HepG2 (cell line): ENCODE measurements around the gene AK3. TPM values are rescaled to one million over a fixed set of nuclear protein-coding genes. Genes with fewer than 3 reads are reported as not detected.

Experiments
- HMG20B ChIP-seq: conservative IDR thresholded peaks from 2 replicates; pipeline ENCODE4 v1.6.1; 2016; ENCODE audit warnings: missing genetic modification reagents, missing compliant biosample characterization
- KLF15 ChIP-seq: sonication (generic); formaldehyde crosslinking; IDR thresholded peaks from 2 replicates; pipeline ENCODE4 v1.8.1; 2023; ENCODE audit warnings: borderline replicate concordance, mild to moderate bottlenecking, inconsistent platforms, missing genetic modification reagents, mixed read lengths
- KMT2A ChIP-seq: sonication (generic); formaldehyde crosslinking; IDR thresholded peaks from 2 replicates; pipeline ENCODE4 v1.4.0; 2020; ENCODE audit warnings: missing genetic modification reagents
- KMT2B ChIP-seq: IDR thresholded peaks from 2 replicates; pipeline ENCODE4 v1.6.1; 2016; ENCODE audit warnings: missing genetic modification reagents, missing compliant biosample characterization
- MIER2 ChIP-seq: IDR thresholded peaks from 2 replicates; pipeline ENCODE4 v1.6.1; 2016; ENCODE audit warnings: missing biosample characterization, missing genetic modification reagents
- MIER3 ChIP-seq: IDR thresholded peaks from 2 replicates; pipeline ENCODE4 v1.6.1; 2016; ENCODE audit warnings: missing compliant biosample characterization, borderline replicate concordance
- RNF219 ChIP-seq: sonication (generic); formaldehyde crosslinking; IDR thresholded peaks from 2 replicates; pipeline ENCODE4 v1.5.0; 2020; ENCODE audit warnings: mild to moderate bottlenecking, missing genetic modification reagents
- TBP ChIP-seq: sonication (generic); formaldehyde crosslinking; IDR thresholded peaks from 2 replicates; pipeline ENCODE4 v1.5.0; 2020; ENCODE audit warnings: missing genetic modification reagents
- ZFP91 ChIP-seq: sonication (generic); formaldehyde crosslinking; IDR thresholded peaks from 2 replicates; pipeline ENCODE4 v1.9.0; 2022; ENCODE audit warnings: missing genetic modification reagents, mild to moderate bottlenecking, borderline replicate concordance
- ZHX2 ChIP-seq, 2 experiments: sonication (generic) in 1 of 2; formaldehyde crosslinking in 1 of 2; IDR thresholded peaks; 2 replicates each; pipeline versions ENCODE4 v1.6.1 to v1.9.0; 2014 to 2022; ENCODE audit warnings: antibody characterized with exemption in 1 of 2, borderline replicate concordance in 1 of 2, inconsistent platforms in 1 of 2, low read depth in 1 of 2, missing genetic modification reagents in 1 of 2
- ZNF281 ChIP-seq: sonication (generic); formaldehyde crosslinking; IDR thresholded peaks from 2 replicates; pipeline ENCODE4 v1.4.0; 2020; ENCODE audit warnings: missing genetic modification reagents, borderline replicate concordance
- ZNF34 ChIP-seq: sonication (generic); formaldehyde crosslinking; IDR thresholded peaks from 2 replicates; pipeline ENCODE4 v1.4.0; 2020; ENCODE audit warnings: mild to moderate bottlenecking, missing genetic modification reagents, borderline replicate concordance
- ZNF501 ChIP-seq: sonication (generic); formaldehyde crosslinking; IDR thresholded peaks from 2 replicates; pipeline ENCODE4 v1.5.1; 2020; ENCODE audit warnings: mild to moderate bottlenecking, moderate library complexity, missing genetic modification reagents
- ZNF775 ChIP-seq: sonication (generic); formaldehyde crosslinking; IDR thresholded peaks from 2 replicates; pipeline ENCODE4 v1.4.0; 2020; ENCODE audit warnings: missing genetic modification reagents, mild to moderate bottlenecking, moderate library complexity, borderline replicate concordance
- polyA plus RNA-seq, 8 experiments: library from polyadenylated mRNA; depleted of rRNA in 3 of 8; stranded (reverse) in 7 of 8; unstranded in 1 of 8; fragments of >200 nt; fragmentation: Illumina TruSeq in 4 of 8; extraction: Trizol in 4 of 8; gene quantifications; 2 replicates each; pipeline versions ENCODE4 v1.2.1 to v1.2.3, GENCODE V29; 2011 to 2016; ENCODE audit warnings: low read depth in 4 of 8, missing spikeins in 1 of 8, mixed read lengths in 1 of 8; ENCODE audit not compliant: insufficient read depth in 1 of 8
- total RNA-seq, 5 experiments: library from RNA; depleted of rRNA; stranded (reverse); fragments of >200 nt; fragmentation: Illumina TruSeq; extraction: Trizol; gene quantifications; 2 replicates each; pipeline ENCODE4 v1.2.3, GENCODE V29; 2016; ENCODE audit warnings: low read depth in 1 of 5

AK3 gene
- total and polyA plus RNA-seq, 2 of the 13 experiments (the other 11 are each of a cell fraction or from before 2014, with no cell fraction given), result 76.8 to 109 TPM

GRCh38 chr9:4679268-4680172 lies 61.5 kb downstream of the AK3 start, which contains the start of gene CDC37L1 (continued):
- TF ChIP-seq MIER3 (CRISPR knock-in tag) (peak; percentile 70; the same call in 1 of the 2 replicates), ZNF501 (CRISPR knock-in tag) (peak; percentile 85), TBP (CRISPR knock-in tag) (no peak), KMT2B (CRISPR knock-in tag) (peak; percentile 94), KMT2A (CRISPR knock-in tag) (peak; percentile 88), MIER2 (CRISPR knock-in tag) (peak; percentile 39; the same call in 1 of the 2 replicates), HMG20B (0 out of 2 replicates have a peak, but pooled peaks have one; percentile 21), ZFP91 (CRISPR knock-in tag) (peak; percentile 88; the same call in 1 of the 2 replicates), RNF219 (CRISPR knock-in tag) (no peak; the same call in 1 of the 2 replicates), ZNF775 (CRISPR knock-in tag) (peak; percentile 84; the same call in 1 of the 2 replicates), ZNF281 (CRISPR knock-in tag) (no peak), ZHX2 (IDR thresholded peaks at IDR 0.05; ENCODE audit: low read depth) (peak; percentile 76; the same call in 1 of the 2 replicates), ZHX2 (CRISPR knock-in tag; IDR thresholded peaks at IDR 0.05; ENCODE audit: borderline replicate concordance) (peak; percentile 54; the same call in 1 of the 2 replicates), KLF15 (CRISPR knock-in tag) (no peak), ZNF34 (CRISPR knock-in tag) (peak; percentile 90; the same call in 1 of the 2 replicates)
